ENCODE data around the gene CD28.
"Not testable (repeated sequence)": the region's sequence is repeated elsewhere in the genome, so short reads cannot be mapped to it uniquely, and the experiment has no call there.

Gene CD28

GRCh38 chr2:203687165-203687564, 19.3 kb upstream of the CD28 start:
- DNase-seq (ENCODE audit: low read depth in 2 of 2): no peak

DNA sequence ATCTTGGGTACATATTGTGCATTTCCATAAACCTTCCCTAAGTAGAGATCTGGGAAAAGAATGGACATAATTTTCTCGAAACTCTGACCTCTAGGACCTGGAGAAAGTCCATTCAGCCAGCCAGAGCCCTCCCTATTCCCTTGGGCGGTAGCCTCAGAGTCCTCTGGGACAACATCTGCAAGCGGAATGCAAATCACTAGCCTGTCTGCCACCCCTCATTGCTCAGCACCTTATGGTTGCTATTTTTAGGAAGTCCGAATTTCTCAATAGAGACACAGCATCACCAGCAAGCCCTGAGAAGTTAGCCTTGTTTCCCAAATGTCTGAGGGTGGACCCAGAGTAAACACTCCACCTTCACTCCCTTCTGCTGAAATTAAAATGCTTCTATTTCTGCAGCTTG, 17.6 kb upstream of the CD28 start:
- no peak for DNase-seq (ENCODE audit: low read depth in 2 of 2)

- no peak for DNase-seq (ENCODE audit: low read depth in 2 of 2)
These were observed 16.9 kb upstream of the CD28 start for GRCh38 chr2:203689426-203690116.

GRCh38 chr2:203690117-203690431, 16.4 kb upstream of the CD28 start:
- DNase-seq (ENCODE audit: low read depth in 2 of 2): no peak

GRCh38 chr2:203690441-203691047, 15.9 kb upstream of the CD28 start:
- no peak for DNase-seq (ENCODE audit: low read depth in 2 of 2)

- no peak for DNase-seq (ENCODE audit: low read depth in 2 of 2)
These were observed 15.3 kb upstream of the CD28 start for GRCh38 chr2:203691149-203691548.

DNA sequence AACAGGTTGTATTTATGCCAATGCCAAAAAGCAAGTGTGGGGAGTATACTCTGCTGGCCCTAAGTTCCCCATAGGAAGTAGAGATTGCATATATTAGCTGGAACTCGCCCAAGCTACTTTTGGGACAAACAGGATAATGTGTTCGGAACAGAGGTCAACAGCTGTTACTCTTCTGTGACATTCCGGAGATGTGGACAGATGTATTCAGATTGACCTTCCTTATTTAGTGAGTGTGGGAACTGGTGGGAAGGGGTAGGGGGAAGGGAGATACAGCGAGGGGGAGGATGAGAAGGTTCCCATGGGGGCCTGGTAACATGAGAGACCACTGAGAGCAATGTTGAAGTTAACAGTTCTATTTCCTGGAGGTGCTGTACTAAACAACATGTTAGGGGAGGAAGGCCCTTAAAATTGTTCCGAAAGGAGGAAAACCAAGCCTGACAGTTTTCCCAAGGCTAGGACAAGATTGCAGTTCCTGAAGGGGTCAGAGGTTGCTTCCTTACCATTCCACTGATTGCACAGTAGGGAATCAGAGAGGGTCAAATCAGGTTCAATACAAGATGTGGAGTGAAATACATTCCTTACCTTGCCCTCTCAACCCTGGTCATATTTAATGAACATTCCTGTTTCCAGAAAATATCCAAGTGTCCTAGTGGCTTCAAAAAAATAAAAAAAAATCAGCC, 14.3 kb upstream of the CD28 start:
- no peak for DNase-seq (ENCODE audit: low read depth in 2 of 2)

DNA sequence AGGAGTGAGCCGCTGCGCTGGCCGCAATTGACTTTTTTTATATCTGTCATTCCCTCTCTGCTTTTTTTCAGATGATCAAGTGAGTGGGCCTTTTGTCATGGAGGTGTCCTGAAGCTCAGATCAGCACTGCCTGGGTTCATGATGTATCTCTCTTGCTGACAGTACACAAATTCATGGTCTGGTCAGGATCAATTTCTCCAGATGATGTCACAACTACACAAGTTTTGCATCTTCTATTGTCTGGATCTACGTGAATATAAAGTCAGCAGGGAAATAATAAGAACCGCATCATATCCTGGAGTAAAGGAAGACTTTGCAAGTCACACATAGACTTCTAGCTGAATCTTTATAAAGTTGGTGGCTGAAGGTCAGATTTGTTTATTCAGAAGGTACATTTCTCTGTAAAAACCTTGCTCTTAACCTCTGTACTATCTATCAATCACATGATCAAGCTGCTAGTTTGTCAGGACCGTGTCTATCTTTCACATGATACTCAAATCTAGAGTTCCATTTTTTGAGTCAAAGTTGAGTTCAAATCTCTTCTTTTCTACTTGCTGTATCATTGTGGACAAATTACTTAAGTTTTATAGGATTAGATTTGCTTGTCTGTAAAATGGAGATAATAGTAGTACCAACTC, 13.1 kb upstream of the CD28 start:
- no peak for DNase-seq (ENCODE audit: low read depth in 2 of 2)

DNA sequence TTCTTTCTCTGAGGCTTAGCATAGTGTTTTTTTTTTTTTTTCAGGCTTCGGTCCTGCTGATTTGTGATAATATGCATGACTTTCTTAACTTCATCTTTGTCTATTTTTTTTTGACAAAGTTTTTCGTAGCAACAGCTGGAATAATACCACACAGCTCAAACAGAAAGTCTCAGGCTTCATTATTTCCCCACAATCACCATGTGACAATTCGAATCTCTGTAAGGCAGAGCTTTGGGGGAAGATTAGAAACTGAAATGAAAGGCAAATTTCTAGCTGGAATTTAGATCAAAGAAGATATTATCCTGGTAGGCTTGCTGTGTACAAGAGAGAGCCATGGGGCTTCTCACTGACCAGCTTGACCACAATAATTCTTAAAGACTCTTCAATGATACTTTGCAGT, 12.2 kb upstream of the CD28 start:
- DNase-seq (ENCODE audit: low read depth in 2 of 2): no peak

GRCh38 chr2:203697190-203697589, 9.2 kb upstream of the CD28 start:
- no peak for DNase-seq (ENCODE audit: low read depth in 2 of 2)

GRCh38 chr2:203697763-203698162, 8.7 kb upstream of the CD28 start:
- not testable (repeated sequence) for DNase-seq (ENCODE audit: low read depth in 2 of 2)

GRCh38 chr2:203698410-203698809, 8.0 kb upstream of the CD28 start:
- DNase-seq (ENCODE audit: low read depth in 2 of 2): not testable (repeated sequence)

DNA sequence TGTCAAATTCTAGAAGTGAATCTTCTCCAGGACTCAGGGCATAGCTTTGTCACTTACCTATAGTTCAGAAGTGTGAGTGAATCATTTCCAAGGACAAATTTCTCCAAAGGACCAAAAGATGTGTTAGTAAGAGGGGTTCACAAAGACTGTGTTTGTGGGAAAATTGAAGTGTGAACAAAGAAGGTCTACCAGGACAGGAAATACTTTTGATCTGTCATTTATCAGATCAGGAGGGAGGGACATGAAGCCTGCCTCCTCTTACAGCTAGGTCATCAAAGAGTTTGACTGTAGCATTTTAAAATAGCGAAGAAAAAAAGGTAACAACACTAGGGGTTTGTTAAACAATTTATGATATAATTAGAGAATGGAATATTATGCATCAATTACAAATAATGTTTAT, 2.0 kb upstream of the CD28 start:
- DNase-seq (ENCODE audit: low read depth in 2 of 2): no peak

- DNase-seq (ENCODE audit: low read depth in 2 of 2): no peak
These were observed 1.3 kb upstream of the CD28 start for GRCh38 chr2:203705178-203705577.

DNA sequence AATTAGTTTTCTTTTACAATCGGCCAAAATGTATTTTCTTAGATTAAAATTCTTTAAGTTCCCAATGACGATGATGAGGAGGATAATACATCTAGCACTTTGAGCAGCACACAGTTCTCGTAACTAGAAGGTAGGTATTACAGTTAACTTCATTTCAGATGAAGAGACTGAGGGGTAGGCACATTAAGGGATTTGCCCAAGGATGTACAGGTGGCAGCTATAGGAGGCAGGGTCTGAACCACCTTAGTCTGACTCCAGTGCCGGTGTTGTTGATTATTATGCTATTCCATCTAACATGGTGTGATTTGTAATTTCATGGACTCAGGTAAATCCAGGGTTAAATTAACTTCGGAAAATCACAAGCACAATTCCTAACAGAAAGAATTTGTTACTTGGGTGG, 1.1 kb downstream of the CD28 start:
- DNase-seq (ENCODE audit: low read depth in 2 of 2): no peak

DNA sequence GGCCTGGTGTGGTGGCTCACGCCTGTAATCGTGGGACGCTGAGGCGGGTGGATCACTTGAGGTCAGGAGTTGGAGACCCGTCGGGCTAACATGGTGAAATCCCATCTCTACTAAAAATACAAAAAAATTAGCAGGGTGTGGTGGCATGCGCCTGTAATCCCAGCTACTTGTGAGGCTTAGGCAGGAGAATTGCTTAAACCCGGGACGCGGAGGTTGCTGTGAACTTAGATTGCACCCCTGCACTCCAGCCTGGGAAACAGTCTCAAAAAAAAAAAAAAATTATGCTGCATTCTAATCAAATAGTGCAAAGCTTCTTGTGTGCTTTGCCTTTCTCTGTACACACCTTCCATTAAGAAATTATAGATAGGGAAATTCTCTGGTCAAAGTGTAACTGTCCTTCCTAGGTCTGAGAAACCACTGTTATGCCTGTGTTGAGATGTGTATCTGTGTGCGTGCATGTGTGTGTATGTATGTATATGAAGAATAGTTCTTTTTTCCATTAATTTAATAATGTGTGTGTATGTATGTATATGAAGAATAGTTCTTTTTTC, 2.5 kb downstream of the CD28 start:
- DNase-seq (ENCODE audit: low read depth in 2 of 2): no peak

- no peak for DNase-seq (ENCODE audit: low read depth in 2 of 2)
These were observed 3.1 kb downstream of the CD28 start for GRCh38 chr2:203709416-203710040.

- no peak for DNase-seq (ENCODE audit: low read depth in 2 of 2)
These were observed 3.8 kb downstream of the CD28 start for GRCh38 chr2:203710226-203710625.

DNA sequence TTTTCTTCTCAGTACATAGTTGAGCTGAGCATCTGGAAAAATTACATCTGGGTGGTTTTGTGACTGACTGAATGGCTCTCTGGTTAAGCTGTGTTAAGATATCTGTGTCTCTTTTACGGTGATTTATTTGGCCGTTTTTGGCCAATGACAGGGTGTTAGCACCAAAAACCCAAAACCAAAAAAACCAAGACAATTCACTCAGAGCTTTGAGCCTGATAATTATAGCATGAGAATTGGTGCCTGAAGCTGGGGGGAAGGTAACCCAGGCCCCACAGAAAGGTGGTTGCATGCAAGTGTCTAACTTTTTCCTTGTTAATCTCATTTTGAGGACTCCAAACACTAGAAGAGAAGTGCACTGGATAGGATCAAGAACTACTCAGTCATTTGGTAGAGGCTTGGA, 4.5 kb downstream of the CD28 start:
- DNase-seq (ENCODE audit: low read depth in 2 of 2): no peak

DNA sequence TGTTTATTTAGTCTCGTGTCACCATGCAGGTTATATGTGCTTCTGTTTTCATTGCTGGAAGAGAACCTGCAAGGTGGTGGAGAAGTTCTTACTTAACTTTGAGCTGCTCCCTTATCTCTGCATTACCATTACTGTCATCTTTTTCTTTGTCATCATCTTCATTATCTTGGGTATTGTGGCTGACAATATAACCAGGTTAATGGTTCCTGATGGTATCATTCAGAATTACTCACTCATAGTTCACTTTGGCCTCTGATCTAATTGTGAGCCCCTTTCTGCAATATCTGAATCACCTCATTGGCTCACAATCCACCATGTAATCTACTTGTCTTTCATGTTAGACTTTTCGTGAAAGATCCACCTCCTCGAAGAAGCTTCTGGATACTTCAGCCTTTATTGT, 5.0 kb downstream of the CD28 start:
- DNase-seq (ENCODE audit: low read depth in 2 of 2): no peak

DNA sequence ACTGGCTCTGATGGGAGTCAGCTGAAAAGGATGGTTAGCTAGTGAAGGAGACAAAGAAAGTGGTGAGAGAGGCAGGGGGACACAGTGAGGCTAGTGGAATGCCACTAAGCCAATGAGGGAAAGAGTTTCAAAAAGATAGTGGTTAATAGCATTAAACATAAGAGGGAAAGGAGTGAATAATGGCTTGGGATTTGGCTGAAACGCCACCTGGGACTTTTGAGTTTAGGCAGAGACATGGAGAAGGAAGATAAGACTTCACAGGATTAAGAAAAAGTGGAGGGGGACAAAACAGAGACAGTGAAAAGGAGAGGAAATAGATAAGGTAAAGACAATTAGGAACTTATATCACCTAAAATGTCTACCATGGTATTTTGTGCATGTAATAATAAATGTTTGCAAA, 6.9 kb downstream of the CD28 start:
- DNase-seq (ENCODE audit: low read depth in 2 of 2): no peak

DNA sequence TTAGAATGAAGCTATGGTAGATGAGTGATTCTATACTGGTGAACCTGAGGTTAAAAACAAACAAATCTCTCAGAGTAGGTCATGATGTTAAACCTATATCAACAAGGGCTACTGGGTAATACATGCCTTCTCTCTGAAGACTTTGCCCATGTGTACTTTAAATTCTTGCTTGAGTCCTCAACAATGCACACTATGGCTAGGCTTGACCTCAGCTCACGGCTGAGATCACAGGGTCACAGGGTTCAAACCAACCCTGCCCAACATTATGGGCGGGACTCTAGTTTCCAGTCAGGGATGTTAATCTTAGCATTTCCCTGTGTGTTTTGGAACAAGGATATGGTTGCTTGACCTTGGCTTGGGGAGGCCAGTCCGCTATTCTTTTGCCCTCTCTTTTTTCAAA, 7.7 kb downstream of the CD28 start:
- DNase-seq (ENCODE audit: low read depth in 2 of 2): no peak

All from stimulated activated CD4-positive, alpha-beta T cell treated with anti-CD3 and anti-CD28 coated beads, Interleukin-12 subunit alpha, Interleukin-12 subunit beta, amount 100 ng/mL, for 24 hours (primary cell).